ENCODE data around the gene GADL1. TPM values are rescaled to one million over a fixed set of nuclear protein-coding genes. Genes with fewer than 3 reads are reported as not detected.

Gene GADL1, protein sequence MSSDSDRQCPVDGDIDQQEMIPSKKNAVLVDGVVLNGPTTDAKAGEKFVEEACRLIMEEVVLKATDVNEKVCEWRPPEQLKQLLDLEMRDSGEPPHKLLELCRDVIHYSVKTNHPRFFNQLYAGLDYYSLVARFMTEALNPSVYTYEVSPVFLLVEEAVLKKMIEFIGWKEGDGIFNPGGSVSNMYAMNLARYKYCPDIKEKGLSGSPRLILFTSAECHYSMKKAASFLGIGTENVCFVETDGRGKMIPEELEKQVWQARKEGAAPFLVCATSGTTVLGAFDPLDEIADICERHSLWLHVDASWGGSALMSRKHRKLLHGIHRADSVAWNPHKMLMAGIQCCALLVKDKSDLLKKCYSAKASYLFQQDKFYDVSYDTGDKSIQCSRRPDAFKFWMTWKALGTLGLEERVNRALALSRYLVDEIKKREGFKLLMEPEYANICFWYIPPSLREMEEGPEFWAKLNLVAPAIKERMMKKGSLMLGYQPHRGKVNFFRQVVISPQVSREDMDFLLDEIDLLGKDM
- not detected in 2 replicates for total RNA-seq

DNA sequence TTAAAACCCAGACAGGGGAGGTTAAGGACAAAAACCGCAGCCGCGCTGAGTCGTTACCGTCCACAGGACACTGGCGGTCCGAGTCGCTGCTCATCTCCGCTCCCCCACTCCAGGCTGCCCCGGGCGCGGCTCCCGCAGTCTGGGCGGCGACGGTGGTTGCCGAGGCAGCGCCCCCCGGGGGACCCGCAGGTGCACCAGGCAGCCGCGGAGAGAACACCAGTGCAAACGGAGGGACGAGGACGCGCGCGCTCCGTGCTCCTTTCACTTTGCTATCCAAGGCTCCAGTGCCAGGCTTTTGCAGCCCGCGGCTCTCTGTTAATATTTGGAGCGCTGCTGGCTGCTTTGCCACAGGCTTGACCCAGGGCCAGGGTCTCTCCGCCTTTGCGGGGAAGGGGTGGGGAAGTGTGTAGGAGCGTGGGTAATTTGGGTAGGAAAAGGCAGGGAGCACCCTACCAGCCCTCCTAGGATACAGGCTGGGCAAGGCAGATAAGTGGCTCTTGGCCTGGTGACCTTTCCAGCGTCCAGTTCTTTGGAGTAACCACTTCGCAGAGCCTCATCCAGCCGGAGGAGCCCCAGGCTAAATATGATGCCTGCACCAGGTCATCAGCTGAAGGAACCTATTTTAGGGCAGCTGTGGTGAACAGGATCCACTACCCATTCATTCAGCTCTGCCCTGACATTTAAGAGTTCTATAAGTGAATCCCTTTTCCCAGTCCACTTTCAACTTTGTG lies at the start of gene GADL1:
Gene GADL1 (minus strand): TSS at position 141 of the 731 bp plus-strand sequence. CDS start 47 bp downstream, at position 94.
- intact Hi-C loops (cut with micrococcal nuclease), result no loop called here

DNA sequence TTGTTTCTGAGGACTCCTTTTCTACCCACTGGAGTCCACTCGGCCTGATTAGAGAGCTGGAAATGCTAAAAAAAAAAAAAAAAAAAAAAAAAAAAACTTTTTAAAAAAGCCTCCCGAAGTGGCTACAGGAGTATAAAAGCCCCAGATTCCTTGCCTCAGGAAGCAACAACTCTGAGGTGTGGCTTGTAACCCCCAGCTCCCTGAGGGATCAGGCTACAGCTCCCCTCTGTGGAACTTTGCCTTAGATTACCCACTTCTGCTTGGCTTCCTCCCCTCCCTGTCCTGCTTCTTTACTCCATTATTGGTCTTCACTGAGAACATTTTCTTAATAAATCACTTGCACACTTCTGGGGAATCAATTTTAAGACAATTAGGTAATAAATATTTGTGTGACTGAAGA lies 49.7 kb upstream of the GADL1 start:
- intact Hi-C loops (cut with micrococcal nuclease), result no loop called here

- intact Hi-C loops (cut with micrococcal nuclease), result no loop called here
These were observed 48.7 kb upstream of the GADL1 start for GRCh38 chr3:30943206-30943605.

DNA sequence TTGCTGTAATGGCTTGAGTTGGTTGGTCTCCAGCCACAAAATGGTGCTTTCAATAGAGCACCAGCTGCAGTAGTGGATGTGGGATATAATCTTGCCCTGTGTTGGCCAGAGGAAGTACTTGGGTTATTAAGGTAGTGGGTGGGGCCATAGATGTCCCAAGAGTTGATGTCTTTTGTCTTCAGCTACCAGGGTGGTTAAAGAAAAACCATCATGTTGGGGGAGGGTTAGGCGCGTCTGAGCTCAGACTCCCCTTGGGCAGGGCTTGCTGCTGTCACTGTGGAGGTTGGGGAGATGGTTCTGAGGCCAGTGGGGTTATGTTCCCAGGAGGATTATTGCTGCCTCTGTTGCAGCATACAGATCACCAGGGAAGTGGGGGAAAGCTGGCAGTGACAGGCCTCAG lies 46.9 kb upstream of the GADL1 start:
- intact Hi-C loops (cut with micrococcal nuclease), result no loop called here

DNA sequence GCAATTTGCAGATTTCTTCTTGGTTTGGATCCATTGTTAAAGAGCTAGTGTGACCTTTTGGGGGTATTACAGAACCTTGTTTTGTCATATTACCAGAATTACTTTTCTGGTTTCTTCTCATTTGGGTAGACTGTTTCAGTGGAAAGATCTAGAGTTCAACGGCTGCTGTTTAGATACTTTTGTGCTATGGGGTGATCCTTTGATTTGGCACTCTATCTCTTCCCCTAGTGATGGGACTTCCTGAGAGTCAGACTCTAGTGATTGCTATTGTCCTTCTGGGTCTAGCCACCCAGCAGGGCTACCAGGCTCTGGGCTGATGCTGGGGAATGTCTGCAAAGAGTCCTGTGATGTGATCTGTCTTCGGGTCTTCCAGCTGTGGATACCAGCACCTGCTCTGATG lies 46.3 kb upstream of the GADL1 start:
- intact Hi-C loops (cut with micrococcal nuclease), result no loop called here

- intact Hi-C loops (cut with micrococcal nuclease), result loop anchor here (10.0 kb wide), 2 partner anchors 761 to 831 kb away; no protein-coding TSS in a partner anchor
These were observed 39.7 kb upstream of the GADL1 start for GRCh38 chr3:30934208-30934550.

- intact Hi-C loops (cut with micrococcal nuclease), result loop anchor here (10.0 kb wide), 2 partner anchors 761 to 831 kb away; no protein-coding TSS in a partner anchor
These were observed 39.2 kb upstream of the GADL1 start for GRCh38 chr3:30933478-30934207.

GRCh38 chr3:30932513-30933098 lies 38.1 kb upstream of the GADL1 start:
- intact Hi-C loops (cut with micrococcal nuclease), result loop anchor here (10.0 kb wide), 2 partner anchors 762 to 832 kb away; no protein-coding TSS in a partner anchor

GRCh38 chr3:30924763-30925162 lies 30.3 kb upstream of the GADL1 start:
- intact Hi-C loops (cut with micrococcal nuclease), result loop anchor here (5.0 kb wide), 1 partner anchor 608 kb away; the partner anchor contains the start of gene STT3B

- intact Hi-C loops (cut with micrococcal nuclease), result no loop called here
These were observed 25.1 kb upstream of the GADL1 start for GRCh38 chr3:30919564-30919963.

- intact Hi-C loops (cut with micrococcal nuclease), result no loop called here
These were observed 24.3 kb upstream of the GADL1 start for GRCh38 chr3:30918761-30919160.

DNA sequence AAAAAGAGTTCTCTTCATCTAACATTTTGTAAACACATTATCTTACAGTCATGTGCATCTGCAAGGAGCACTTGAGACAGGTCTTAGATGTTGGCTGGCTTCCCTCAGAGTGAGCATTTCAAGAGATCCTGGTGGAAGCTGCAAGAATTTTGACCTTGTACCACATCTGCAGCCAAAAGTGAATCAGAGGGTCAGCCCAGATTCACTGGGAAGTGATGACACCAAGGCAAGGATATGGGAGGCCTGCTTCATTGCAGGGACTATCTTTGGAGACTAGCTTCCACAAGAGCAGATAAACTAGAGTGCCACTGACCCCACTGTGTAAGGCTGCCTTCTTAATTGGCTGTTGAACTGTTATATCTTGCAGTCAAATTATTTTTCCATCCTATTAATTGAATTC lies 21.3 kb upstream of the GADL1 start:
- intact Hi-C loops (cut with micrococcal nuclease), result no loop called here

- intact Hi-C loops (cut with micrococcal nuclease), result no loop called here
These were observed 20.2 kb upstream of the GADL1 start for GRCh38 chr3:30914696-30915095.

DNA sequence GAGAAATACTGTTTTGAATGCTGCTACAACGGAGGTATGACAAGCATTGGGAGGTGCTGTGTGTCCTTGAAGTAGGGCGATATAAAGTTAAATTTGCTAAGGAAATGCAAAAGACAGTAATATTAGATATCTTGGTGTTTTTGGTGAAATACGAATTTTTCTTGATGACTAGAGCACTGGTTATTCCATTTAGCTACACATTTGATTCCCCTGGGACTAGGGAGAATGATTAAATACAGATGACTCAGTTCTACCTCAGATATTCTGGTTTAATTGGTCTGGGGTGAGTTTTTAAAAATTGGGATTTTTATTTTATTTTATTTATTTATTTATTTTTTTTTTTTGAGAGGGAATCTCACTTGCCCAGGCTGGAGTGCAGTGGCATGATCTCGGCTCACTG lies 18.7 kb upstream of the GADL1 start:
- intact Hi-C loops (cut with micrococcal nuclease), result no loop called here

- intact Hi-C loops (cut with micrococcal nuclease), result no loop called here
These were observed 17.8 kb upstream of the GADL1 start for GRCh38 chr3:30912301-30912700.

- intact Hi-C loops (cut with micrococcal nuclease), result no loop called here
These were observed 14.1 kb upstream of the GADL1 start for GRCh38 chr3:30908456-30909037.

DNA sequence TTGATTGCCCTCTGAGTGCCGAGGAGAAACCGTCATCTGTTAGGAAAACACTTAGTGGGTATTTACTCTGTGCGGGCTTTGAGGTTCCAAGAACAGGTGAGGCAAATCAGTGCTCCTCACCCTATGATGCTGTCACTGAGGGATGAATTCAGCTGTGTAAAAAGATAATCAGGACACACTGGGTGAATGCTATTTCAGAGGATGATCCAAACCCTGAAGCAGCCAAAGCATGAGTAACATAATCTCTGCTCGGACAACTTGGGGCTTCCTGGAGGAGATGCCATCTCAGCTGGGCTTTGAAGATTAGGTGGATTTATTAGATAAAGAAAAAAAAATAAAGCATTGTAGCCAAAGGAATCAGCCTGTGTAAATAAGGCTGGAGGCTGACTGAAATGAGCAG lies 10.5 kb upstream of the GADL1 start:
- intact Hi-C loops (cut with micrococcal nuclease), result no loop called here

DNA sequence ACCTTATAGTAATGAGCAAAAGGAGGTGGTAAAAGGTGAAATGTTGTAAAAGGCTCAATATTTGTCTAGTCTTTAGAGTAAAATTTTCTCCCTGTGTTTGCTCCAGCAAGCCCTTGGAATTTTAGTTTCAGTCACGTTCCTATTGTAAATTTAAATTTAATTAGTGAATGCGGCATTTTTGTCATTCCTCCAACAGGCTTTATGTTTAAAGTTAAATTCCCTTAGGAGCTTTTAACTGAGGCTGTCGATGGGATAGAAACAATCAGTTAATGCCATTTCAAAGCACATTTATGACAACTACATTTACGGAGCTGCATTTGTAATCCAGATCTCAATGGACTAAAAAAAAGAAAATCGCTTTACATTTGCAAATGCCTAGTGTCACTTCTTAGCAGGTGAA lies 868 bp upstream of the GADL1 start:
- intact Hi-C loops (cut with micrococcal nuclease), result no loop called here

DNA sequence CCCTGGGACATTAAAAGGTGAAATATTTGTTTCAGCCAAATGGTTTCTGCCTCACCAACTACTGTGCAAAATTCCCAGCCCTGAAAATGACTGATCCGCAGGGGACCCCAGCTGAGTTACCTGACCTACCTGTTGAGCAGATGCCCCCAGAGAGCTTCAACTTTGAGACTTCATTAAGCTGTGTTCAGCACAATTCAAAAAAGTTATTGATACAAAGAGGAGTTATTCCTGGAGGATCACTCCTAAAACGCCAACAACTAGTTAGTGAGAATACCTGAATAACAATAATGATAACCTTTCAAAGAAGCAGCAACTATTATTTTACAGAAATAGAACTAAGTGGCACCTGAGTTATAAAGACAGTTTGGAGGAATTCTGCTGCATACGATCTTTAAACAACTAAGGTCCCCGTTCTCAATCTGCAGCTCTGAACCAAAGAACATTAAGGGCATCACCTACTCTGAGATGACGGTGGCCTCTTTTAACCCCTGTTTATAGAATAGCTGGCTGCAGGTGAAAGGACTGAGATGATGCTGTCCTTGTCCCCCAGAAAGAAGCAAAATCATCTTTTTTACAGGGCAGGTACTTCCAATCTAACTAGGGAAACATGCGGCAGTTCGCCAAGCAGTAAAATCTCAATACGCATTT lies 659 bp downstream of the GADL1 start:
- intact Hi-C loops (cut with micrococcal nuclease), result no loop called here

DNA sequence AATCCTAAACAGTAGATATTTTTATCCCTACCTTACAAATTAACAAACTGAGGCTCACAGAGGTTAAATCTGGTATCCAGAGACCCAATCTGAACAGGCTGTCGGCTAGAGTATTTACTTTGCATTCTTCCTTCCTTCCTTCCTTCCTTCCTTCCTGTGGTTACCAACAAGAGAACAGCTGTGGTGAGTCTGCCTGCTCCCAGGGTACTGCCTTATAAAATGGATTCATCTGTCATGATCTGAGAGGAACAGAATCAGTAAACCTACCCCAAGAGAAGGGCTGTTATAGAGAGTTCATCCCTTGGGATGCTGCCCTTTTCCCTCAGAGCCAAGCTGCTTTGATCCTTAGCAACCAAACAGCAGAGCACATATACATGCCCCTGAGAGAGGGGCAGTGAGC lies 3.6 kb downstream of the GADL1 start:
- intact Hi-C loops (cut with micrococcal nuclease), result no loop called here
